T-helper 1 cell (primary cell): Measurements from ENCODE around the gene CCDC196.
"Not testable (repeated sequence)": the region's sequence is repeated elsewhere in the genome, so short reads cannot be mapped to it uniquely, and the experiment has no call there.

Experiments
- DNase-seq, 5 donors: peaks; one replicate each; pipeline ENCODE4 v3.0.0-alpha.2; 2012 to 2020

CCDC196 gene

DNA sequence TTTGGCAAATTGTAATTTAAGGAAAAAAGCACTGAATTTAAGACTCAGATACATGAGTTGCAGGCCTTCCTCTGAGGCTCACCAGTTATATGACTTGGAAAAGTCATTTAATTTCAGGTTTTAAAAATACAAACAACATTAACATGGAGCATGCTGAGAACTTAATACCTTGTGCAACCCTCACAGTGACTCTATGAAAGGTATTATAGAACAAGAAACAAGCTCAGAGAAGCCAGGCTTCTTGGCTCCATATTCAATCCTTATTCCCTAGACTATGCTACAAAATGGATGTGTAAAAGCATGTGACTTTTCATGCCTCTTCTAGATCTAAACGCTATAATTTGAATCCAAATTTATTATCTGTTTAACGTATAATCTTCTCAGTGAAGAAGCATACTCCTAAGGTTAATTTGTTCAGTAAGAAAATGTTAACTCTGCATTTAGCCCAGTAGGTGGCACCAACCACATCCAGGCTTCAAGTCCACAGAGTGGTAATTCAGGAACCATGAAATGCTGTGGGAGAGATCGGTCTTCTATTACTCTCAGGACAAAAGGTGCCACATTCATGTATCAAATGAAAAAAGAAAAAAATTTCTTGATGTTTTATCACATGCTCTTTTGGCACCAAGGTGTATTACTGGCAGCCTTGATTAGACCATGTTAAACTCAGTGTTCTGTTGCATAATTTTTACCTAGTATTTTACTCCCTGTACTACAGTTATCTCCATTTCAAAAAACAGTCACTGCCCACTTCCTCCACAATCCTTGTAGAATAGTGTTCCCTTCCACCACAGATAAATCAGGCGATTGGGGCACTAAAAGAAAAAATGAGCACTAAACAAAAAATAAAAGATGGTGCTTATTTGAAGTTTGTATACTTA is 9.3 kb downstream of the CCDC196 start:
- peak in 4 of 5 donors; percentile 2 to 51 (median 15) for DNase-seq

DNA sequence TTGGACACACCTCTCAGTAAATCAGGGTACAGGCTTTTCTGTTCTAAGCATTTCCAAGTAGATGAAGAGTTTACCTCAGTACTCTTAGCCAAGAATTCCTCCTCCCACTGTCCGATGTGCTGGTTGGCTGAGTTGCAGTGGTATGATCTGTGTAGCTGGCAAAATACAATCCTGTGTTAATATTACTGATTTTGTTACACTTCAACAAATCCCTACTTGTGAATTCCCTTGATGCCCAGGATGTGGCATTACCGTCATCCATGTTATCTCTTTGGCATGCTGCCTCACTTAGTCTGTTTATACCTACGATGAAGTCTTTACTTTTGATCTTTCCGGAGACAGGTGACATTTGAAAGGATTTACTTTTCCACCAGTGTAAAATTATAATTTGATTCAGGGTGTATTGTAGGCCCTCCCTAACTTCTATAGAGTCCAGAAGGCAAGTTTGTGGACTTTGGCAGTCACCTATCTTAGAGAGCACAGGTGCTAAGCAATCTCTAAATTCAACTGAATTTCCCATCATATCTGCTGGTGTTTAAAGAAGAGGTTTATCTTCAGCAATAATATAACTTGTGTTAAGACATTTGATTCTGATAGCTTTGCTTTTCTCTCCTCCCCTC is 10.1 kb downstream of the CCDC196 start:
- DNase-seq = no peak

DNA sequence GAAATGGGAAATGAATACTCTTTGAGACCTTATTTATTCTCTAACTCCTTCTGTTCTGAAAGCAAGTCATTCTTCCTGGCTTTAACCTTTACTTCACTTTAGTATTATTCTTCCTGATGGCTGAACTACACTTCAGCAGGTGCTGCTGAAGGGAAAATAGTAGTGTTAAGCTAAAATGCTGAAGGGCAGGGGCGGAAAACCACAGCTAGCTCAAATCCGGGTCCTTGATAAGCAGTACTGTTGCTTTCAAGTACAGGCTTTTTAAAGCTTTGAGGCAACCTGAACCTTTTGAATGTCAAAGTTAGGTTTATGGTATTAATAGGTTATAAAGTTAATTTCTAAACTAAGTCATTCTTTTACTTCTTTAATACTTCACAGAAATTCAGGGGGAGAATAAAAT is 10.7 kb downstream of the CCDC196 start:
- DNase-seq = no peak

- no peak for DNase-seq
These were observed 12.1 kb downstream of the CCDC196 start for GRCh38 chr14:66498311-66498710.

DNA sequence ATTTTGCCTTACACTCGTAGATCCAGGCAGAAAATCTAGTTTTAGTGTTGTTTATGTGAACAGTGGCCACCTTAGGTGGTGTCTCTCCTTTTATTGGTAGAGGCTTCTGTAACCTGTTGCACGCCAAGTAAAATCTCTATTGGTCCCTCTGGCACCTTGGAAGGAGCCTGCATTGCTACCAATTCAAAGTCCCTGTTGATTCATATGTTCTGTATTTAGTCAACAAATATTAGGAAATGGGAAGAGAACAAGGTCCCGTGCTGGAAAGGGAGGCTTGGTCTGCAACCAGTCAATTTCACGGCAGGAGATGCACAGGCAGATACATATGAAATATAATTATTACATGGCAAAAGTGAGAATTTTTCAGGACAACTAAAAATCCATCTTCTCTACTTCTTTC is 15.4 kb downstream of the CCDC196 start:
- DNase-seq = no peak

- not testable (repeated sequence) for DNase-seq
These were observed 16.7 kb downstream of the CCDC196 start for GRCh38 chr14:66502836-66503235.

- no peak for DNase-seq
These were observed 17.4 kb downstream of the CCDC196 start for GRCh38 chr14:66503532-66503931.

GRCh38 chr14:66507181-66507721 is 21.1 kb downstream of the CCDC196 start:
- no peak for DNase-seq

GRCh38 chr14:66507722-66508546 is 21.8 kb downstream of the CCDC196 start, which contains the start of gene GPHN:
TSS of gene GPHN (plus strand) at chr14:66508147.
- peak; percentile 70 to 96 (median 80) for DNase-seq

GRCh38 chr14:66508547-66508845 is 22.3 kb downstream of the CCDC196 start:
- peak in 1 of 5 donors; percentile 14 for DNase-seq

DNA sequence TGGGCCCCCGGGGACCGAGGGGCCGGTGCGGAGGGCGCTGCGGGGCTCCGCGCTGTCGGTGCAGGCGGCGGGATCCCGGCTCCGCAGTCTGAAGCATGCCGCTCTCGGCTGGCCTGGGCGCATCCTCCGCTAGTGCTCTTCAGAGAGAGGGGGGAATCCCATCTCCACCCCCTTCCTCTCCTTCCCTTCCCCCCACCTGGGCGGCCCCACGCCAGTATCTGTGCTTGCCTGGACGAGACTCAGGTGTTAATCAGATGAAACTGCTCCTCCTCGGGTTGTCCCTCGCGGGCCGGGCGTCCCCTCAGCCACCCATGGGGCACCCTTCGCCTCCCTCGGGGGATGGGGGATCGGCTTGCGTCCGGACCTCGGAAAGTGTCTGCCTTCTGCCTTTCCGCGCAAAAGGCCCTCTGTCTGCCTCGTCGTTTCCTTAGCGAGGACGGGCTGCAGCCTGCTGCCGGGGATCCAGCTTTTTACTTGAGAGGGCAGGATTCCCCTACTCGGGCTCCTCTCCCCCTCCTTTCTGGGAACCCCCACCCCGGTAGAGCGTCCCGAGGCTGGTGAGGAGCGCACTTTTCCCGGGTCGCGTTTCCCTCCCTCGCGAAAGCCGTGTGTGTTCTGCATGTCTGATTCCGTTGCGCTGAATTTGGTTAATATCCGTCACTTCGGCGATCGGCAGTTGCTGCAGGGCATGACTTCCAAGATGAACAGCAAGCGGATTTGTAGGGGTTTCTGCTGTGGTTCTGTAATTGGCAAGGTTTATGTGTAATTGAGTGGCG is 22.9 kb downstream of the CCDC196 start:
- DNase-seq = peak; percentile 20 to 44 (median 24)

GRCh38 chr14:66509874-66510273 is 23.7 kb downstream of the CCDC196 start:
- DNase-seq = no peak

DNA sequence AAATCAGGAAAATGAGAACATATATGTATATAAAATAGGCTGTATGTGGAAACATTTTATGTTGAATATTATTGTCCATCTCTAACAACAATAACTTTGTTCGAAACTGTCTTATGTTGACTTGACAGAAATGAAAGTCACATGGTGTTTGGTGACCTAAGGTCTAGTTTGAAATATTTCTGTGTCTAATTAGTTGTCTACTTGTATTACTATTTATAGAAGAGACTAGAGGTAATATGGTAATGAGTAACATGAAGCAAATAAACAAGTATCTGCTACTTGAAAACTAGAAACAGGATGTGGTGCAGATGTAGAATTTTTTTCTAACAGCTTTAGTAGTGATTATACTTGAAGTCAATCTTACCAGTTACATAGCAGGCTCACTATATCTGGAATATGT is 25.7 kb downstream of the CCDC196 start:
- DNase-seq = peak in 1 of 5 donors; percentile 20

DNA sequence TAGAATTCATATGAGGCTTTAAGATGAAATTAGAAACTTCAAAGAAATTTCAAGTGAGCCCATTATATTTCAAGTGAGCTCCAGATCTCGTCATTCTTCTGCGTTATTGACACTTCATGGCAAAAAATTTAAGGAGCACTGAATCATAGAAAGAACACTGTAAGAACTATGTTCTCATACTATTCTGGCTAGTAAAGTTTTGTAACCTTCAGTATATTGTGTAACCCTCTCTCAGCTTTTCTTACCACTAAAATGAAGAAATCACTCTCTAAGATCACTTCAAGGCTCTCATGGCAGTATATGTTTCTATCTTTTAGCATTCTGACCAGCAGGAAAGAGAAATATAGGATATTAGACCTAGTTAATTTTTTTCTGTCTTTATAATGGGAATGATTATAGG is 28.0 kb downstream of the CCDC196 start:
- DNase-seq = no peak

DNA sequence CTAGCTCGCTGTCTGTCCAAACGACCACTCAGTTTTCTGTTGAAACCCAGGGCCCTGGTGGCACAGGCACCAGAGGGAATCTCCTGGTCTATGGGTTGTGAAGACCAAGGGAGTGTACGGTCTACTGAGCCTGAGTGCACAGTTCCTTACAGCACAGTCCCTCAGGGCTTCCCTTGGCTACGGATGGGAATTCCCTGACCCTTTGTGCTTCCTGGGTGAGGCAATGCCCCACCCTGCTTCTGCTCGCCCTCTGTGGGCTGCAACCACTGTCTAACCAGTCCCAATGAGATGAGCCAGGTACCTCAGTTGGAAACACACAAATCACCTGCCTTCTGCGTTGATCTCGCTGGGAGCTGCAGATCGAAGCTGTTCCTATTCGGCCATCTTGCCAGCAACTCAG is 44.4 kb downstream of the CCDC196 start:
- DNase-seq = no peak

- peak in 1 of 5 donors; percentile 38 for DNase-seq
These were observed 52.9 kb downstream of the CCDC196 start for GRCh38 chr14:66539034-66539433.

DNA sequence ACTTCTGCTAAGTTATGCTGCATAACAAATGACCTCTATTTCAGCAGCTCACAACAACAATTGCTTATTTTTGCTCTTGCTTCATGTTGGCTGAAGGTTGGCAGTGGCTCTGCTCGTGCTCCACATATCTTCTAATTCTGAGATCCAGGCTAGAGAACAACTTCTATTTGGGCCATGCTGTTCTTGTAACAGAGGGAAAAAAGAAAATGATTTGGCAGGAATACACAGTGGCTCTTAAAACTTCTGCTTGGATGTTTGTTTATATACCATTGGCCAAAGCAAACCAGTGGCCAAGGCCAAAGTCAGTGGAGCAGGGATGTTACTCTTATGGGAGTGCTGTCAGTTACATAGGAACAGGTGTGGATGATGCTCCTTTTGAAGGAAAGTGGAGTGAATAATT is 53.9 kb downstream of the CCDC196 start:
- DNase-seq = no peak

- DNase-seq = no peak
These were observed 55.5 kb downstream of the CCDC196 start for GRCh38 chr14:66541627-66542026.

DNA sequence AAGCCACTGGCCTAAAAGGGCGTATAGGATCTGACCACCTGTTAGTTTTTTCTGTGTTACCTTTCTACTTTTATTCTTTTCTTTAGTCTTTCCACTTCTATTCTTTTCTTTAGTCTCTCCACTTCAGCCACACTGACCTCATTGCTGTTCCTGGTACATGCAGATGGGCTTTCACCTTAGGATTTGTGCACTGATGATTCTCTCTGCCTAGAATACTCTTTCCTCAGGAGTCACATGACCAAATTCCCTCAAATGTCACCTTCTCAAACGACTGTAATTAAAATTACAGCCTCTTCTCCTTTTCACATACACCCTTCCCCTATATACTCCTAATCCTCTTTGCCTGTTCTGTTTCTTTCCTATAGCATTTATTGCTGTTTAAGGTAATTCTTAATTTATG is 57.8 kb downstream of the CCDC196 start:
- DNase-seq = no peak

DNA sequence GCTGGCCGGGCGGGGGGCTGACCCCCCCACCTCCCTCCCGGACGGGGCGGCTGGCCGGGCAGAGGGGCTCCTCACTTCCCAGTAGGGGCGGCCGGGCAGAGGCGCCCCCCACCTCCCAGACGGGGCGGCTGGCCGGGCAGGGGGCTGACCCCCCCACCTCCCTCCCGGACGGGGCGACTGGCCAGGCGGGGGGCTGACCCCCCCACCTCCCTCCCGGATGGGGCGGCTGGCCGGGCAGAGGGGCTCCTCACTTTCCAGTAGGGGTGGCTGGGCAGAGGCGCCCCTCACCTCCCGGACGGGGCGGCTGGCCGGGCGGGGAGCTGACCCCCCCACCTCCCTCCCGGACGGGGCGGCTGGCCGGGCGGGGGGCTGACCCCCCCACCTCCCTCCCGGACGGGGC is 59.0 kb downstream of the CCDC196 start:
- DNase-seq = not testable (repeated sequence)

DNA sequence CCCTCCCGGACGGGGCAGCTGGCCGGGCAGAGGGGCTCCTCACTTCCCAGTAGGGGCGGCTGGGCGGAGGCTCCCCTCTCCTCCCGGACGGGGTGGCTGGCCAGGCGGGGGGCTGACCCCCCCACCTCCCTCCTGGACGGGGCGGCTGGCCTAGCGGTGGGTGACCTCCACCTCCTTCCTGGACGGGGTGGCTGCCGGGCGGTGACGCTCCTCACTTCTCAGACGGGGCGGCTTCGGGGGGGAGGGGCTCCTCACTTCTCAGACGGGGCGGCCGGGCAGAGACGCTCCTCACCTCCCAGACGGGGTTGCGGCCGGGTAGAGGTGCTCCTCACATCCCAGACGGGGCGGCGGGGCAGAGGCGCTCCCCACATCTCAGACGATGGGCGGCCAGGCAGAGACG is 59.6 kb downstream of the CCDC196 start:
- not testable (repeated sequence) for DNase-seq
